CD4-positive, alpha-beta T cell treated with Interferon alpha-2 for 1 hour (primary cell): ENCODE results near the gene GDPD3.
A peak's percentile ranks its signal among the peaks of the same experiment; 100 is the strongest.
"Not testable (repeated sequence)": the region's sequence is repeated elsewhere in the genome, so short reads cannot be mapped to it uniquely, and the experiment has no call there.

Experiments
- DNase-seq, 2 donors: peaks; one replicate each; pipeline ENCODE4 v3.0.0-alpha.2; 2020 to 2022

The GDPD3 gene

GRCh38 chr16:30122604-30123160 is 9.3 kb upstream of the GDPD3 start:
- peak in 1 of 2 donors; percentile 14 for DNase-seq

GRCh38 chr16:30121741-30122571 is 8.6 kb upstream of the GDPD3 start:
- DNase-seq = no peak

- DNase-seq = no peak
Observed at GRCh38 chr16:30120340-30121105, 7.2 kb upstream of the GDPD3 start.

- no peak for DNase-seq
Observed at GRCh38 chr16:30119428-30119827, 6.1 kb upstream of the GDPD3 start.

- no peak for DNase-seq
Observed at GRCh38 chr16:30117768-30118167, 4.4 kb upstream of the GDPD3 start.

GRCh38 chr16:30116291-30117207 is 3.2 kb upstream of the GDPD3 start:
- no peak for DNase-seq

GRCh38 chr16:30115238-30115637 is 1.9 kb upstream of the GDPD3 start:
- peak in 1 of 2 donors; percentile 35 for DNase-seq

GRCh38 chr16:30114833-30115232 is 1.5 kb upstream of the GDPD3 start:
- DNase-seq = not testable (repeated sequence)

- no peak for DNase-seq
Observed at GRCh38 chr16:30114411-30114810, 1.1 kb upstream of the GDPD3 start.

GRCh38 chr16:30113711-30114333 is 485 bp upstream of the GDPD3 start:
- no peak for DNase-seq

- peak; percentile 32 to 62 for DNase-seq
Observed at GRCh38 chr16:30112197-30113030, 923 bp downstream of the GDPD3 start.

- no peak for DNase-seq
Observed at GRCh38 chr16:30110661-30111060, 2.7 kb downstream of the GDPD3 start.

- DNase-seq = no peak
Observed at GRCh38 chr16:30108059-30108850, 5.1 kb downstream of the GDPD3 start.

- DNase-seq = no peak
Observed at GRCh38 chr16:30104492-30104891, 8.8 kb downstream of the GDPD3 start.

GRCh38 chr16:30104090-30104489 is 9.2 kb downstream of the GDPD3 start:
- DNase-seq = no peak

GRCh38 chr16:30096862-30097563 is 16.3 kb downstream of the GDPD3 start:
- peak; percentile 19 to 44 for DNase-seq

- DNase-seq = peak; percentile 89 to 93
Observed at GRCh38 chr16:30096105-30096861, 17.1 kb downstream of the GDPD3 start, which contains the start of gene YPEL3. YPEL3 (minus strand) TSS chr16:30096213; CDS start chr16:30095482, 731 bp downstream.

- no peak for DNase-seq
Observed at GRCh38 chr16:30095166-30096078, 17.9 kb downstream of the GDPD3 start.
